Fibroblast of villous mesenchyme (primary cell): Measurements from ENCODE around the gene PEMT. TPM values are rescaled to one million over a fixed set of nuclear protein-coding genes. Genes with fewer than 3 reads are reported as not detected.
A peak's percentile ranks its signal among the peaks of the same experiment; 100 is the strongest.

Source experiments
- DNase-seq: peaks from one replicate; pipeline ENCODE4 v3.0.0-alpha.2; 2010; ENCODE audit warnings: low read depth
- H3K4me3 ChIP-seq: 2 replicates; pipeline ENCODE4 v1.5.1; 2011; ENCODE audit warnings: low read depth, mild to moderate bottlenecking, low read length
- total RNA-seq: library from RNA; depleted of rRNA; stranded (reverse); fragments of >200 nt; gene quantifications from 2 replicates; pipeline ENCODE4 v1.2.3, GENCODE V29; 2012
- TF ChIP-seq, protein P1 (sequence below): IDR thresholded peaks from 2 replicates; pipeline ENCODE4 v1.5.1; 2012; ENCODE audit warnings: low read depth, mild to moderate bottlenecking, low read length; ENCODE audit not compliant: insufficient read depth

Gene PEMT
- total RNA-seq, 1 donor: 28.9 TPM

DNA sequence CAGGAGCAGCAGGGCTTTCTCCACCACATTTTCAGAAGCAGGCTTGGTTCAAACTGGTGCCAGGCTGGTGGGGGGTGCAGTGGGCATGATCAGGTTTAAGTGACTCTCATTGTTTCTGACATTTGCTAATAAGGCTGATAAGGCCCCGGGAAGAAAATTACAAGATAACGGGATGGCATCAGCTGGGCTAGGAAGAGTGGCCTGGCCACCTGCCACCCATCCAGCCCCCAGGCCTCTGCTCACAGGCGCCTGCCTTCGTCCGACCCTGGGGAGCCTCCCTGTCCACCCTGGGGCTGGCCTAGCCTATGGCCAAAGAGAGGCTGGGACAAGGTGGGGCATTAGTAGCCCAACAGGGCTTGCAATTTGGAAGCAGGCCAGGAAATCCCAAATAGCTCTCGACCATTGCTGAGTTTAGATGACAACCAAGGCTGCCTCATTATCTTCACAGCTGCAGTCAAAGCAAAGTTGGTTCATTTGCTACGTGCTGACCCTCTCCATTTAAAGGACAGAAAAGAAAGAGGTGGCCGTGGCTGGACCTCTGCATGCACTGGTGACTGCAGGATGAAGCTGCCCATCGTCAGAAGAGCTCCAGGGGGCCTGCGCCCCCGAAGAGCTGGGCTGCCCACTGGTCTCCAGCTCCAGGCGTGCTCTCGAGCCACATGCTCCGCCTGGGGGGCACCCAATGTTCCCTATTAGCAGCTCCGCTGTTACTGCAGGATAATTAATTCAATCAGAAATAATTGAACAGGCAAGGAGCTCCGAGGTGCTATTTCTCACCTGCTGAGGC lies 44.9 kb downstream of the PEMT start:
- DNase-seq: no peak
- TF ChIP-seq, protein P1, sequence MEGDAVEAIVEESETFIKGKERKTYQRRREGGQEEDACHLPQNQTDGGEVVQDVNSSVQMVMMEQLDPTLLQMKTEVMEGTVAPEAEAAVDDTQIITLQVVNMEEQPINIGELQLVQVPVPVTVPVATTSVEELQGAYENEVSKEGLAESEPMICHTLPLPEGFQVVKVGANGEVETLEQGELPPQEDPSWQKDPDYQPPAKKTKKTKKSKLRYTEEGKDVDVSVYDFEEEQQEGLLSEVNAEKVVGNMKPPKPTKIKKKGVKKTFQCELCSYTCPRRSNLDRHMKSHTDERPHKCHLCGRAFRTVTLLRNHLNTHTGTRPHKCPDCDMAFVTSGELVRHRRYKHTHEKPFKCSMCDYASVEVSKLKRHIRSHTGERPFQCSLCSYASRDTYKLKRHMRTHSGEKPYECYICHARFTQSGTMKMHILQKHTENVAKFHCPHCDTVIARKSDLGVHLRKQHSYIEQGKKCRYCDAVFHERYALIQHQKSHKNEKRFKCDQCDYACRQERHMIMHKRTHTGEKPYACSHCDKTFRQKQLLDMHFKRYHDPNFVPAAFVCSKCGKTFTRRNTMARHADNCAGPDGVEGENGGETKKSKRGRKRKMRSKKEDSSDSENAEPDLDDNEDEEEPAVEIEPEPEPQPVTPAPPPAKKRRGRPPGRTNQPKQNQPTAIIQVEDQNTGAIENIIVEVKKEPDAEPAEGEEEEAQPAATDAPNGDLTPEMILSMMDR: no peak
- no peak overlapping the region for H3K4me3 ChIP-seq

DNA sequence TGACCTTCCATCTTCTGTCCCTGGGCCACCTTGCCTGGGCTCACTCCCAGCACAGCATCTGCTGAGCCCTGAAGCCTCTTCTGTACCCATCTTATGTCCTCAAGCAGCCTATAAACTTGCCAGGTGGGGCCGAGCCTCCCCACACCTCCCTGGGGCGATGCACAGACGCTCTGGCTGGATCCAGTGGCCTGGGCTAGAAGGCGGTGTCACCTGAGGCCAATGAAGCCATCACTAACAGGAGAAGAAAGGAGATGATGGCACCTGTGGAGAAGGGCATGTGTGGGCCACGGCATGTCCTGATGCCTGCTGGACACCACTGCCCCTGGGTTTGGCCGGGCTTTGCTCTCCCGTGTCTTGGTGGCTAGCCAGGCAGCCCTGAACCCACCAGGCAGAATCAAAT lies 45.5 kb downstream of the PEMT start:
- H3K4me3 ChIP-seq: no peak overlapping the region
- no peak for DNase-seq
- TF ChIP-seq, protein P1: no peak

DNA sequence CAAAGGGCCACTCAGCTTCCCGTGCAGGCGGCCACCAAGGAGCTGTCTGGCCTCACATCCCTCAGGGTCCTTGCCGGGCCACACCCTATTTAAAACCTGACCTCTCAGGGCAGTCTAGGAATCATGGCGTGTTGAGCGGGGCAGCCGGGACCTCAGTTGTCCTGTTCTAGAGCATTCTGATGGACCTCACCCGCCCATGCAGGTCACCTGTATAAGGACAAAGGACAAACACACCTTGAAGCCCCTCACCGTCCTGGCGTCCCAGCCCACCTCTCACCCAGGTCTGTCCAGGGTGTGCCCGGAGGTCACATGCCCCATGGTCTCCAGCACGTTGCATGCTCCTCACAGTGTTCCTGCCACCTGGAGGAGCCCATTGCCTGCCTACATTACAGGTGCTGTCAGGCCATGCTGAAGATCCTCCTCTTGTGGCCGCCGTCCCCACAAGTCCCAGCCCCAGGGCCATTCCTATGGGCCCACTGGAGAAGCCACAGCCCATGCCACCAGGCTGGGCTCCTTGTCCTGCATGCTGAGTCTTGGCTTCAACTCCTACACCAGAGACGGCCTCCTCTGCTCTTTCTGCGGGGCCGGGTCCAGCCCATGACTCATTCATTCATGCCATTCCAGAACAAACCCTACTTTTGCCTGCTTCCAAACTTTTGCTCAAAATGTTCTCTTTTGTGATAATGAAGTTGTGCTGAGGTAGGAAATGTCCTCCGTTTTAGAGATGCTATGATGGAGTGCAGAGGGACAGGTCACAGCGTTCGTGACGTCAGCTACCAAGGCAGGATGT lies 46.3 kb downstream of the PEMT start:
- TF ChIP-seq, protein P1: no peak
- peak; percentile 29 for DNase-seq
- H3K4me3 ChIP-seq: no peak overlapping the region

DNA sequence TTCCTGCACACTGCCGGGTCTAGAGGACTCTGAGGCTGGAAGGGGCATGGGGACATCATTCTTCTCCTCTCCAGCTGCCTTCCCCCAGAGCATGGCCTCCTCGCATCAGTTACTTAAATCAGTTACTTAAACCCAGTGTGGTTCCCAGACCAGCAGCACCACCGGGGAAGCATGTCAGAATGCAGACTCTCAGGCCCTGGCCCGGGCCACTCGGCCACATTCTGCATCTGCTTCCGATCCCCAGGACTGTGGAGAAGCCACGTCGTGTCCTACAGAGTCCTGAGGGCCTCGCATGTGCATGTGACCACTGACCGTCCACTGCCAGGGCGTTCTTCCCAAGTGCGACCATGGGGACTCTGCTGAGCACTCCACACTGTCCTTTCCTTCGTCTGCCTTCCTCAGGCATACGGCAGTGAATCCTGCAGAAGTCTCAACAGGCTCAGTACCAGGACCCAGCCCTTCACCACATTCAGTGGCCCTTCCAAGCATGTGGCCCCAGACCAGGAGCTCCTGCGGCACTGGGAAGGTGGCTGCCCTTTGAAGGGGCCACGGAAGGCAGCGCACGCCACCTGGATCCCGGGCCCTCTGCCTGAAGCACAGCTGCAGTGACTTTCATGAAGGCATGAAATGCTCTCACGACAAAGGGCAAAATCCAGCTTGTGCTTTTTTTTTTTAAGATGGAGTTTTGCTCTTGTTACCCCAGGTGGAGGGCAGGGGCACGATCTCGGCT lies 48.4 kb downstream of the PEMT start:
- no peak for DNase-seq
- TF ChIP-seq, protein P1: no peak

DNA sequence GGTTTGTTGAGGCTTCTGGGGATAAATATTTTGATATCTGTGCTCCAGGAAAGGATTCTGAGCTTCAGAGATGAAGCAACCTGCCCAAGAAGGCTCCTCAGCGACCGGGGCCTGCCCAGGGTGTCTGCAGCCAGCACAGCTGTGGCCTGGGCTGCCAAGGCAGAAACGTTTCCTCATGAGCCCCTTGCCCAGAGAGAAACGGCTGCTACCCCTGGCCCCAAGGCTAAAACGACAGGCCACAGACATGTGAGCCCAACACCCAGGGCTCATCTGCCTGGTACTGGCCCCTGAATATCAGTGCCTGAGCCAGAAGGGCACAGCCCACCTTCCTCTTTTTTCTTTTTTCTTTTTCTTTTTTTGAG lies 49.9 kb downstream of the PEMT start:
- no peak overlapping the region for H3K4me3 ChIP-seq
- TF ChIP-seq, protein P1: no peak
- no peak for DNase-seq

More for the DNA sequence above, 48.4 kb downstream of the PEMT start:
- H3K4me3 ChIP-seq: no peak overlapping the region

DNA sequence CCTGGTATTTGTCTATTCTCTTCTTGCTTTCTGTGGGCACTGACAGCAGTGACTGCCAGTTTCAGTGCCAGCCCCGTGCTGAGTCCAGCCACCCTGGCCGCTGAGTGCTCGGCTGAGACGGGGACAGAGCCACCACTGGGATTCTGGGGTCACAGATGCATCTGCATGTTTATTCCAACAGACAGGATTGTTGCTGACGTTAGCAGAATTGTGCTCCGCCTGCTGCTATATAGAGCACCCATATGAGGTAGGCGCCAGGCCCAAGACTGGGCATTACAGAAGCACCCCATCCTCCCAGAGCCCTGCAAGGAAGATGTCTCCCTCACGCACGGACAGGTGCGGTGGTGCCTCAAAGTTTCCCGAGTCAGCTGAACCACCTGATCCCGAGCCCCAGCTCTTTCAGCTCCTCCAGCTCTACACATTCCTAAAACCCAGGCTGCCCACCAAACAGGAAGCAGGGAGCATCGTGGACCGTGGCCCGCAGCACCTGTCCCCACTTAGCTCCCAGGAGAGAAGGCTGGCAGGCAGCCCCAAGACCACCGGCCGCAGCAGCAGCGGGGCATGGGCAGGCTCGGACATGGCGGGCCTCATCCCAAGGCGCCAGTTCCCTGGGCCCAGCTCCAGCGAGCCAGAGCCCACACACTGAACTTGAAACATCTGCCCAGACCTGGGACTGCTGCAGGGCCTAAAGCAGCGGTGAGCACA lies 50.4 kb downstream of the PEMT start:
- TF ChIP-seq, protein P1: no peak
- H3K4me3 ChIP-seq: no peak overlapping the region
- DNase-seq: no peak
